ENCODE data around the gene ABHD2. TPM values are rescaled to one million over a fixed set of nuclear protein-coding genes. Genes with fewer than 3 reads are reported as not detected.

ABHD2 gene
- total and polyA plus RNA-seq, 9 of the 15 experiments (the other 6 are each of a cell fraction or from before 2014, with no cell fraction given), result 16.9 to 99.8 (median 47.5) TPM

GRCh38 chr15:89078851-89079810, 9.1 kb upstream of the ABHD2 start (continued):
- TF ChIP-seq DDX20 (tag; IDR thresholded peaks at IDR 0.05; ENCODE audit: low read depth) (no peak), TAF9B (IDR thresholded peaks at IDR 0.05; ENCODE audit: partially characterized antibody) (no peak), JUND (IDR thresholded peaks at IDR 0.05; ENCODE audit: borderline replicate concordance, low read depth, low read length) (peak; percentile 51), JUND (tag; IDR thresholded peaks at IDR 0.05; ENCODE audit: borderline replicate concordance, low read depth, low read length) (peak; percentile 48; the same call in 1 of the 3 replicates), ZNF592 (IDR thresholded peaks at IDR 0.05) (no peak), ATF3 (IDR thresholded peaks at IDR 0.05) (peak; percentile 61), ATF3 (CRISPR knock-in tag; conservative IDR thresholded peaks at IDR 0.05) (no peak), SMARCA4 (IDR thresholded peaks at IDR 0.05) (peak; percentile 52; the same call in 1 of the 2 replicates), BRCA1 (IDR thresholded peaks at IDR 0.05) (no peak), BRCA1 (CRISPR knock-in tag; IDR thresholded peaks at IDR 0.05) (no peak), ZNF586 (CRISPR knock-in tag; conservative IDR thresholded peaks at IDR 0.05) (no peak), ARID1B (IDR thresholded peaks at IDR 0.05) (peak; percentile 49), TEAD4 (IDR thresholded peaks at IDR 0.05; ENCODE audit: low read length) (no peak), TEAD4 (CRISPR knock-in tag; IDR thresholded peaks at IDR 0.05; ENCODE audit: borderline replicate concordance) (no peak), XRCC3 (IDR thresholded peaks at IDR 0.05) (no peak)
